NCI-H1417 (cell line): ENCODE results near the gene ITPK1.

Experiments
- DNase-seq, 3 experiments: peaks; one replicate each; lab custom pipeline; 2025; lab: John Stamatoyannopoulos, UW

Gene ITPK1

DNA sequence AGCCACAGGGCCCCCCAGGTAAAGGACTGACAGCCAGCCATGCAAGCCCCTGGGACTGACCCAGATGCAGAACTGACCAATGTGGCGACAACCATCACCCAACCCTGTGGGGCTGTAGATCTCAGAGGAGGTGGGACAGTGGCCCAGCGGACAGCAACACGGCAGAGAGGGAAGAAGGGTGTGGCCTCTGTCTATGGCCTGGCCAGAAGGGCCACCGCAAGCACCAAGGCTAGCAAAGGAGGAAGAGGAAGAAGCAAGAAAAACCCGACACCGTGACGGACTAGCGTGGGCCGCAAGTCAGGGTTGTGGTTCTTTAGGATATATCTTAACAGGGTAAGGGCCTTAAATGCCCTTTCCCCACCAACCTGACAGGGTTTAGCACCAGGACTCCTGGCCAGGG lies 71.2 kb downstream of the ITPK1 start:
- DNase-seq = no peak

DNA sequence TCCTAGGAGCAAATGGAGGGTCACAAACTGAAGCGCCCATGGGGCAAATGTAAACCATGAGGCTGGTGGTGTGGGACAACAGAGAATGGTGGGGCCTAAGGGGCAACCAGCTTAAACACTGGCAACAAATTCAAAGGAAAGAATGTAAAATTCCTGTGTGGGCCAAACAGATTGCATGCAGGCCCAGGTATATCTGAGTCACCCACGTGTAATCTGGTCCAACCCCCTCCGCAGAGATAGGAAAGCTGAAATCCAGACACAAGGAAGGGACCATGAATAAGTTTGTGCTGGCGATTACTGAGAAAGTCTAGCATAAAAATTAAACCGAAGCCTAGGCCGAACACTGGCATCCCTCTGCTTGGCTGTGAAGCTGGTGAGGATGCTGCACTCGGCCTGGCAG lies 71.6 kb downstream of the ITPK1 start:
- no peak for DNase-seq

- no peak for DNase-seq
Observed at GRCh38 chr14:93042968-93043940, 72.5 kb downstream of the ITPK1 start.

DNA sequence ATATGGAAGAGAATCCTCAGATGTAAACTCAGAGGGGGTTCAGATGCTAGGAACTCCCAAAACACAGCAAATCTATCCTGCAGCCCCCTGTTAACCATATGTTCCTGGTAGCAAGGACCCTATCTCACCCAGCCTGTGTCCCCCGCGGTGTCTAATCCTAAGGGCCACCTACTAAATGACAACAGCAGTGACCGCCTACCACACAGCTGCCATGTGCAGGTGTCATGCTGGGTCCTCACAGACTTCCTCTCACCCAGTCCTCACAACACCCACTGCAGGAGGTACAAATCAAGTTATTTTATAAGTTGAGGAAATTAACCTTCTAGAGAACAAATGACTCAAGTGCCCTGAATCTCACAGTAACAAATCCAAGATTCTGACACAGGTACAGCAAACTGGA lies 73.9 kb downstream of the ITPK1 start:
- DNase-seq = peak in 1 of 3 experiments; percentile 59

DNA sequence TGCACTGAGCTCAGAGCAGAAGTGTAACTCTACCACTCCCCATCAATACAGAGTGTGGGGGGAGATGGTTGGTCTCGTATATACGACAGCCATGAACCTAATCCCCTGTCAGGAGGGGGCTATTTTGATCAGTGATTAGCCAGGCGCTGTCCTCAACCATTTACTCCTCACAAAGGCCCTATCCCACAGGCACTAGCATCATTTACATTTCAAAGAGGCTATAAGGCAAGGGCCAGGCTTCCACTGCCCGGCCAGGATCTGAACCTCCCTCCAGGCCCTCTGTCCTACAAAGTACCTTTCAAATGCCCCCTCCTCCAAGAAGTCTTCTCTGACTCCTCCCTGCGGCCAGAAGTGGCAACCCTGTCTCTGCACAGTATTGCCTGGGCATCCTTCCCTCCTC lies 74.7 kb downstream of the ITPK1 start:
- DNase-seq = no peak

DNA sequence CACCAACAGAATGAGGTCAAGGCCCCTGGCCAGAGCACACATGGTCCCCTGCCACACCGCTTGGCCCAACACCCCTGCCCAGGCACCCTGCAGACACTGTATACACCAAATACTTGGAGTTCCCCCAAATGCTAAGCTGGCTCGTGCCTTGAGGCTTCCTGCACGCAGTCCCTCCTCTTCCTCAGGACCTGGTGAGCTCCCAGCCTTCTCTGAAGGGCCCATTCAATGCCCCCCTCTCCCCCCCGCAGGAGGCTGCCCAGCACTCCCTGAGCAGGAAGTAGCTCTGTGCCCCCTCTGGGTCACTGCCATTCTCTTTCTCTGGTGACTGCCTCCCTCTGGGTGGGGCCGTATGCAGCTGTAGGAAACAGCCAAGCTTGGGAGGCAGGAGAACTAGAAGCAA lies 75.3 kb downstream of the ITPK1 start:
- no peak for DNase-seq

DNA sequence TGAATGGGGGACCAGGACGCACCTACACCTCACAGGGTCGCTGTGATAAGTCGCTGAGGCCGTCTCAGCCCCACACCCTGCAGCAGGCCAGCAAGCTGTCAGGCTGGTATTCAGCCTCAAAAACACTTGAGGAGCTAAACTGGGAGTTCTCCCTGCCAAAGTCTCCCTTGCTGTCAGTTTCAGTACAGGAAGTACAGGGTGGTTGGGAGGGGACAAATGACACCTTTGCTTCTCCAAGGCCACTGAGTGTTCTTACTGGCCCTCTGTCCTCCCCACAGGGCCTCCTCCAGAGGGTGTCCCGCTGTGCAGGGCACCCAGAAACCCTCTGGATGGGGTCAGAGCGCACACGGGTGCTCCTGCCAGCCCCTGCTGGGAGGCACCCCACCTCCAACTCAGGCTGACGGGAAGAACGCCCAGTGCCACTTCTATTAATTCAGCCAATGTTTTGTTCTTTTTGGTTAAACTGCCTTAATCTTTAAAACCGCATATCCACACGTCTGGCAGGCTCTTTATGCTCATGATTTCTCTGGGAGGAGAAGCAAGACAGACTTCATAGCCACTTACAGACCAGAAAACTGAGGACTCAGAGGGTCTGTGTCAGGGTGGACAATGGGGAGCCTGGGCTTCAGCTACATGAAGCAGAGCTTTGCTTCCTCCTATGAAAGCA lies 75.9 kb downstream of the ITPK1 start:
- DNase-seq = no peak

GRCh38 chr14:93037351-93037750 lies 78.4 kb downstream of the ITPK1 start:
- peak in 1 of 3 experiments; percentile 27 for DNase-seq

DNA sequence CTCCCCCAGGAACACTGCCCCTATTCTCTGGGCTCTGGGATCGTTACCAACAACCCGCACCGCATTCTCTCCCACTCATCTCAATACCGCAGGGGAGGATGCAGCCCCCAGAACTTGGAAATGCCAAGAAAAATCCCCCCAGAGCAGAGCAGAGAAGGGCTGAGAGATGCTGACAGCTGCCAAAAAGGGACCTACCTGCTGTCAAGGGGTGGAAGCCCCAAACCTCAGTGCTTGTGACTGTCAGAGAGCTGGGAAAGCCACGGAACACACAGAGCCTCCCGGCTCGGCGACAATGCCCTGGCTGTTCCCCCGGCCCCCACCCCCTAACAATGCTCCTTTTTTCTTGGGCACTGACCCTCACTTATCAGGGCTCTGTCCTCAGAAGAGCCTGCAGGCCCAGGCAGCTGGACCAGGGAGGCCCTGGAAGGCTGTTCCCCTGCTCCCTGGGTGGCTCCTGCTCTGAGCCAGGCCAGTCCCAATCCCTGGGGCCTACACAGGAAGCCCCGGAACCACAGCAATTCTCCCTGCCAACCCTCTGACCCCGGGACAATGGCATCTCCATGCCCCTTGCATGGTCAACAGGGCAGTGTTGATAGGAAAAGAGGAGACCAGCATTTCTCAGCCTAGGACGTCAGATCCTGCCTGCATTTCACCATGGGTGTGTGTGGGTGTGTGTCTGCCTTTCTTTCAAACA lies 78.9 kb downstream of the ITPK1 start:
- no peak for DNase-seq

DNA sequence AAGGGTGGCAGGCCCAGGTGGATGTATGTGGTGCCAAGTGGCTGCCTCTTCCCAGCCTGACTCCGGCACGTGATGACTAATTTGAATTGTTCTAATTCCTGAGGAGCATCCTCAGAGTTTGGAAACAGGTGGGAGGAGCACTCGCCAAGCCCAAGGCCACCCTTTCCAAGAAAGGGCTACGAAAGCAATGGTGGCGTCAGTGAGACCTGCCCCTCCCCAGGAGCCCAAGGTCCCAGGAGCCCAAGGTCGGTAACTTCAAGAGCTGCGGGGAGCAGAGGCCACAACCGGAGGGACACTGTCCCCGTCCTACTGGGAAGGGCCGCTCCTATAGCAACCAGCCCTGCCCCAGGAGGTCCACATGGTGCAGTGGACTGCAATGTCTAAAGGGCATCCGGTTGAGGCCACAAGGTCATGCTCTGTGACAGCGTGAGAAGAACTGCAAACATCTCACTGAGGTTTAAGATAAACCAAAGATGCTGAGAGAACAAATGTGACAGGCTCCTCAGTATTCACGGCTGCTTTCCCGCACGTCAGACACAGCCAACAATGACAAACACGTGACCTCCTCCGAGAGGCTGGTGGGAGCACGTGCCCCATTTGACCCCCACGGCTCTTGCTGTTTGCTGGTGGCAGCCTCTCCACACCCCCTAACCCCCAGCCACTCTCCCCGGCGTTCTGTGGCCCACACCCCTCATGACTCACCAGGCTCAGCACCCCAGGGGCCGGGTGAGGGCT lies 79.6 kb downstream of the ITPK1 start:
- no peak for DNase-seq

GRCh38 chr14:93035585-93035916 lies 80.2 kb downstream of the ITPK1 start:
- no peak for DNase-seq

DNA sequence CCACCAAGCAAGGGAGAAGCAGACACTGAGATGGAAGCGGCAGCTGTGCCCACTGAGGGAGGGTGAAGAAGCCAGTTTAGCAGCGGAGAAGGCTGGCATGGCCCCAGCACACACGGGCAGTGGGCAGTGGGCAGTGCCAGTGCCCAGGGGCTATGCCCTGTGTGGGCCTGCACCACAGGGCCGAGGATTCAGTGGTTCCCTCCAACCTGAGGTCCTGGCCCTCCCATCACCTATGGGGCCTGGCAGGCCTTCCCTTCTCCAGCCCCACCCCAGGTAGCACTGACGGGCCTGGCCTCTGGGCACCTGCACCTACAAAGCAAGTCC lies 81.1 kb downstream of the ITPK1 start:
- DNase-seq = no peak

- DNase-seq = peak in 1 of 3 experiments; percentile 33
Observed at GRCh38 chr14:93033983-93034670, 81.6 kb downstream of the ITPK1 start.

DNA sequence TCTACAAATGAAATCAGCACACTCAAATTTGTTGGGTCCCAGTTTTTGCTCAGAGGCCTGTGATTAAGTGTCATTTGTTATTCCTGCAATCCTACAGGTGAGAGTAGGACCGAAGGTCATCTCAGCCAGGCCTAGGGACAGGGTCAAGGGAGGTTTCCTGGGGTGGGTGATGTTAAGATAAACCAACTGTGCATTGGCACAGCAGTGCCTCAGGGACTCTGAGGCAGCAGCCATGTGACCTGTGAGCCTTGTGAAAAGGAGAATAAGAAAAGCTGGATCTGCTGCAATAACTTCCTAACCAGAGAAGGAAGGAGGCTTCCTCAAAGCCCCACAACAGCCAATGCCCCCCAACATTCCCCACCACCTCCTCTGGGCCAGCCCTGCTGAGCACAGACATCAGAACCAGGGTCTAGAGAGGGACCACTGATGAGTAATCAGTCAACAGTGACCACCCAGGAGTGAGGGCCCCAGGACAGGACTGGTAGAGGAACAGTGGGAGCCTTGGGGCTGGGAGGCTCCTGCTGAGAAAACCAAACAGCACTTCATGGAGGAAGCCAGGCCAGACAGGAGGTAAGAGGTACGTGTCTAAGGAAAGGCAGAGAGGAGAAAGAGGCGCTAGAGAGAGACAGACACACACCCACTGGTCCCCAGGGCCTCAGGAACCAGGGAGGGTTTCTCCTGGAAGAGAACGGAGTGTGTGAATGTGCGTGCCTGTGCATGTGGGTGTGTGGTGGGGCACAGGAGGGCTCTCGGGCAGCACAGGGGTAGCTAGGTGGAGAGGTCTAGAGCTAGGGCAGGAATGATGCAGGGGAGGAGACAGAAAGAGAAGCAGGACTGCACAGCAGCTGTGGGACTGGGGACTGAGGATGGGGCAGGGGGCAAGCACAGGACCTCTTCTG lies 82.4 kb downstream of the ITPK1 start:
- DNase-seq = peak in 2 of 3 experiments; percentile 20 to 53

- DNase-seq = no peak
Observed at GRCh38 chr14:93032421-93032936, 83.2 kb downstream of the ITPK1 start.

DNA sequence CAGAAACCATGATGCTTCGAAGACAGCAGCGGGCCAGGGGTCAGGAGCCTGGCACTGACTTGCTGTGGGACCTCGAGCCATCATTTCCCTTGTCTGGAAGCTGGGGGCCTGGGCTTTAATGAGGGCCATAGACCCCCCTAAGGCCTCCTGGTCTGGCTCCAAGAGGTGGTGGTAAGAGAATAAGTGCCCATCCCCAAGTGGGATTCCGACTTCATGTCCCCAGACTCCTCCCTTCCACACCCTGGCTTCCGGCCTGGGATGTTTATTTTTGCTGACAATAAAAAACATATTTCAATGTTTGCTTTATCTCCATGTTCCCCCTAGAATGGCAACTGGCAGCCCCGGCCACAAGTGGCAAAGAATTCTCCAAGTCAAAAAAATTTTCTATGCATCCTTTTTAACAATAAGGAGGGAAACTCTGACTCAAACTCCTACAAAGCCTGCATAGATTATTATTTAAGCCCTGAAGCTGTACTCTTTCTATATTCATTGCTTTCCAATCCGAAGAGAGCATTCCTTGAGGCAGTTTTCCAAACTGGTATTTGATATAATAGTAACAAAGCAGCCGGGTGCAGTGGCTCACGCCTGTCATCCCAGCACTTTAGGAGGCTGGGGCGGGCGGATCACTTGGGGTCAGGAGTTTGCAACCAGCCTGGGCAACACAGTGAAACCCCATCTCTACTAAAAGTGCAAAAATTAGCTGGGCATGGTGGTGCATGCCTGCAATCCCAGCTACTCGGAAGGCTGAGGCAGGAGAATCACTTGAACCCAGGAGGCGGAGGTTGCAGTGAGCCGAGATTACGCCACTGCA lies 84.0 kb downstream of the ITPK1 start:
- DNase-seq = no peak

GRCh38 chr14:93030761-93031160 lies 85.0 kb downstream of the ITPK1 start:
- no peak for DNase-seq

- DNase-seq = no peak
Observed at GRCh38 chr14:93029911-93030508, 85.7 kb downstream of the ITPK1 start.

DNA sequence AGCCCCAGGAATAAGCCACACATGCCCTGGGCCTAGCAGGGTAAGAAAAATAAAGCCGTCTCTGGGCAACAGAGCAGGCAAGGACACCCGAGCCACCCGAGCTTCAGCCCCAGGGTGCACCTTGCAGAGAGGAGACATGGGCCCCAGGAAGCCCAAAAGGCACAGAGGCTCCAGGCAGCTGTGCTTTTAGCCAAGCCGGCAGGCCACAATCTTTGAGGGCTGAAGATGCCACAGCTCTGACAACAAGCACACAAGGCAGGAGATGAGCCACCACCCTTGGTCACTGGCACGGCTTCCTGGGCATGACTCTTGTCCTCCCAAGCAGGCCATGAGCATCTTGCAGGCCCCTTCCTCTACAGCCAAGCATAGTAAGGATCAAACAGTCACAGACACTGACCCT lies 86.3 kb downstream of the ITPK1 start:
- DNase-seq = no peak
